ENCODE results near the gene ADCY7.

The ADCY7 gene

DNA sequence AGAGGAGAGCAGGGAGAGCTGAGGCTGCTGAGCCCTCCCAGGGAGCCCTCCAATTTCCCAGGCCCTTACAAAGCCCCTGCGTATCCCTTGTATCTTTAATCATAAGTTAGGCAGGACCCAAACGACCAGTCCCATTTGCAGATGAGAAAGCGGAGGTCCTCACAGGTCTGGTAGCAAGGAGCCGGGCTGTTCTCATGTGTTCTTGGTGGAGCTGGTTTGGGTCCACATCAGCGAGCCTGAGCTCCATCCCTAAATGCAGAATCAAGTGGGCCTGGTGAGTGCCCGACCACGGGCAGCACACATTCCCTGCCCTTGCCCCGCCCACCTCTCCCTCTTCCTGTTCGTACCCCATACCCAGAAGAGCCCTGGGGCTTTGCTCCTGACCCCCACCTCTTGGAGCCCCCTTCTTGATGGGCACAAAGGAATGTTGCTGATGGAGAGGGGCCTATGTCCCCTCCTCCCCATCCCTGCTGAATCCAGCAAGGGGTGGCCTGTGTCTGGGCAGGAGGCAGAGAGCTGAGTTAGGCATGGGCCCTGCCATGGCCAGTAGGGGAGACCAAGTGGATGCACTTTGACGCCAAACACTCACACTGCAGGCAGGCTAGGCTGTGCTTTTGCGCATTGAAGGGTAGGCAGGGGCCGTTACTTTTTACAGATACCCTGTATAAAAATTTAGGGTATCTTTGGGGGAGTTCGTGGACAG, 18.3 kb upstream of the ADCY7 start:
- no peaks in the 10 kb centered on the region for H3K9me3 ChIP-seq (ENCODE audit: control insufficient read depth, low read length)
- TF ChIP-seq, protein P1, sequence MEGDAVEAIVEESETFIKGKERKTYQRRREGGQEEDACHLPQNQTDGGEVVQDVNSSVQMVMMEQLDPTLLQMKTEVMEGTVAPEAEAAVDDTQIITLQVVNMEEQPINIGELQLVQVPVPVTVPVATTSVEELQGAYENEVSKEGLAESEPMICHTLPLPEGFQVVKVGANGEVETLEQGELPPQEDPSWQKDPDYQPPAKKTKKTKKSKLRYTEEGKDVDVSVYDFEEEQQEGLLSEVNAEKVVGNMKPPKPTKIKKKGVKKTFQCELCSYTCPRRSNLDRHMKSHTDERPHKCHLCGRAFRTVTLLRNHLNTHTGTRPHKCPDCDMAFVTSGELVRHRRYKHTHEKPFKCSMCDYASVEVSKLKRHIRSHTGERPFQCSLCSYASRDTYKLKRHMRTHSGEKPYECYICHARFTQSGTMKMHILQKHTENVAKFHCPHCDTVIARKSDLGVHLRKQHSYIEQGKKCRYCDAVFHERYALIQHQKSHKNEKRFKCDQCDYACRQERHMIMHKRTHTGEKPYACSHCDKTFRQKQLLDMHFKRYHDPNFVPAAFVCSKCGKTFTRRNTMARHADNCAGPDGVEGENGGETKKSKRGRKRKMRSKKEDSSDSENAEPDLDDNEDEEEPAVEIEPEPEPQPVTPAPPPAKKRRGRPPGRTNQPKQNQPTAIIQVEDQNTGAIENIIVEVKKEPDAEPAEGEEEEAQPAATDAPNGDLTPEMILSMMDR (IDR thresholded peaks at IDR 0.05): no peak
- no peaks in the 10 kb centered on the region for H3K27me3 ChIP-seq (ENCODE audit: control insufficient read depth, insufficient read depth, low read length)
- no peaks in the 10 kb centered on the region for H3K79me2 ChIP-seq
- no peak overlapping the region for H3K4me2 ChIP-seq (ENCODE audit: low read length)
- H3K9ac ChIP-seq: no peak overlapping the region
- H3K27ac ChIP-seq: no peak overlapping the region
- no peaks in the 10 kb centered on the region for H3K36me3 ChIP-seq (ENCODE audit: control insufficient read depth, insufficient read depth, low read length)
- no peak overlapping the region for H2AFZ ChIP-seq
- H3K4me3 ChIP-seq (ENCODE audit: low read depth, low read length): no peak overlapping the region
- no peaks in the 10 kb centered on the region for H3K4me1 ChIP-seq

- TF ChIP-seq, protein P1 (IDR thresholded peaks at IDR 0.05): no peak
- Histone ChIP-seq H2AFZ (no peak overlapping the region), H3K27me3 (ENCODE audit: control insufficient read depth, insufficient read depth, low read length) (no peaks in the 10 kb centered on the region), H3K4me1 (no peaks in the 10 kb centered on the region), H3K9me3 (ENCODE audit: control insufficient read depth, low read length) (no peaks in the 10 kb centered on the region), H3K27ac (no peak overlapping the region), H3K36me3 (ENCODE audit: control insufficient read depth, insufficient read depth, low read length) (no peaks in the 10 kb centered on the region), H3K4me3 (ENCODE audit: low read depth, low read length) (no peak overlapping the region), H3K79me2 (no peaks in the 10 kb centered on the region), H3K9ac (no peak overlapping the region), H3K4me2 (ENCODE audit: low read length) (no peak overlapping the region)
Measured at GRCh38 chr16:50248845-50249244, 17.5 kb upstream of the ADCY7 start.

GRCh38 chr16:50251375-50252081, 14.8 kb upstream of the ADCY7 start:
- Histone ChIP-seq H3K4me1 (no peaks in the 10 kb centered on the region), H3K9me3 (ENCODE audit: control insufficient read depth, low read length) (no peaks in the 10 kb centered on the region), H3K27me3 (ENCODE audit: control insufficient read depth, insufficient read depth, low read length) (no peaks in the 10 kb centered on the region), H3K4me2 (ENCODE audit: low read length) (no peak overlapping the region), H3K79me2 (no peaks in the 10 kb centered on the region), H3K9ac (no peak overlapping the region), H2AFZ (no peak overlapping the region), H3K27ac (no peak overlapping the region), H3K4me3 (ENCODE audit: low read depth, low read length) (no peak overlapping the region), H3K36me3 (ENCODE audit: control insufficient read depth, insufficient read depth, low read length) (no peaks in the 10 kb centered on the region)
- TF ChIP-seq, protein P1 (IDR thresholded peaks at IDR 0.05): no peak

DNA sequence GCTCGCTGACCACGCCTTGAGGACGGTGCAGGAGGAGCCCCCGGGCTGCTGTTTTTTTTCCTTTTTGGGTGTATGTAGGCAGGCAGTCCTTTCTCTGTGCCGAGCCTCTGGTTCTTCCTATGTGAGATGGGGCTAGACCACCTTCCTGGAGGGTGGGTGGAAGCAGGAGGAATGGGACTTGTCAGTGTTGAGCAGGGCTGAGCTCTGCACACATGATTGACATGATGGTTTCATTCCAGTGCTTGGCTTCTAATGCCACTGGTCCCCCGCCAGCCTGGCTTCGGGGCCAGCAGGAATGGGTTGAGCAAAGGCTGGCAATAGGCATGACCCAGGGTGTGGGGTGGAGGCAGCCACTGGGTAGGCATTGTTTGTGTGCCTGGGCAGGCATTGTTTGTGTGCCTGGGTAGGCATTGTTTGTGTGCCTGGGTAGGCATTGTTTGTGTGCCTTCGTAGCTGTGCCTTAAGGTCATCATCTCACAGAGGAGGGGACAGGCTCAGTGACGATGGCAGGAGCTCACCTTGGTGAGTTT, 14.2 kb upstream of the ADCY7 start:
- H3K9ac ChIP-seq: no peak overlapping the region

More for the DNA sequence above, 14.2 kb upstream of the ADCY7 start:
- Histone ChIP-seq H3K4me1 (no peaks in the 10 kb centered on the region), H2AFZ (no peak overlapping the region), H3K27ac (no peak overlapping the region), H3K36me3 (ENCODE audit: control insufficient read depth, insufficient read depth, low read length) (no peaks in the 10 kb centered on the region), H3K79me2 (no peaks in the 10 kb centered on the region), H3K27me3 (ENCODE audit: control insufficient read depth, insufficient read depth, low read length) (no peaks in the 10 kb centered on the region), H3K4me2 (ENCODE audit: low read length) (no peak overlapping the region), H3K9me3 (ENCODE audit: control insufficient read depth, low read length) (no peaks in the 10 kb centered on the region), H3K4me3 (ENCODE audit: low read depth, low read length) (no peak overlapping the region)
- TF ChIP-seq, protein P1 (IDR thresholded peaks at IDR 0.05): no peak

All from parathyroid adenoma (tissue), 2 donors.